Adrenal gland (tissue), 12 donors: ENCODE measurements around the gene CWF19L1. TPM values are rescaled to one million over a fixed set of nuclear protein-coding genes. Genes with fewer than 3 reads are reported as not detected.

Experiments used
- DNase-seq, 7 donors: peaks; one replicate each; pipeline ENCODE4 v3.0.0-alpha.2; 2019 to 2020
- H3K27ac ChIP-seq, 5 donors: fragments of 200-600 bp; sonication (generic) in 4 of 5; 1 replicate in 3 of 5; 2 replicates in 2 of 5; pipeline versions ENCODE4 v1.5.1 to v1.8.0; 2016 to 2020; ENCODE audit warnings: mild to moderate bottlenecking in 1 of 5
- H3K27me3 ChIP-seq: fragments of 200-600 bp; 2 replicates; pipeline ENCODE4 v1.8.0; 2021
- H3K36me3 ChIP-seq, 2 donors: fragments of 200-600 bp; replicated peaks in 1 of 2; 1 replicate in 1 of 2; 2 replicates in 1 of 2; pipeline versions ENCODE4 v1.5.1 to v1.8.0; 2018 to 2022
- H3K4me1 ChIP-seq, 2 donors: fragments of 200-600 bp; replicated peaks in 1 of 2; 1 replicate in 1 of 2; 2 replicates in 1 of 2; pipeline versions ENCODE4 v1.5.1 to v1.8.0; 2018 to 2021
- H3K4me3 ChIP-seq, 4 donors: fragments of 200-600 bp; sonication (generic) in 3 of 4; one replicate each; pipeline ENCODE4 v1.5.1; 2016 to 2018
- H3K9me3 ChIP-seq, 3 donors: fragments of 200-600 bp; sonication (generic) in 1 of 3; replicated peaks in 1 of 3; 1 replicate in 2 of 3; 2 replicates in 1 of 3; pipeline versions ENCODE4 v1.5.1 to v1.8.0; 2016 to 2021
- POLR2A ChIP-seq, 2 donors: fragments of 450-650 bp; IDR thresholded peaks; one replicate each; pipeline ENCODE4 v1.6.1; 2017; ENCODE audit warnings: antibody characterized with exemption in 2 of 2, mild to moderate bottlenecking in 2 of 2, moderate library complexity in 1 of 2
- WGBS, 4 donors: extraction: QIAGEN DNeasy Blood & Tissue Kit in 2 of 4; methylation state at CpG; one replicate each; pipeline versions ENCODE4 v1.1.5 to v1.1.7; 2013 to 2017; 5-methylcytosine and 5-hydroxymethylcytosine counted together
- intact Hi-C, 2 donors: fragments of 100-400 bp; cut with DNase I; formaldehyde crosslinking; loops; one replicate each; pipeline versions ENCODE4 v1.14.1 to v1.15.0; 2022 to 2023
- polyA plus RNA-seq, 3 donors: library from polyadenylated mRNA; stranded (reverse); fragments of 200-250 nt in 2 of 3; fragments of 350-450 nt in 1 of 3; fragmentation: Illumina TruSeq in 1 of 3; extraction: RNeasy Lipid Tissue Mini Kit (QIAGEN cat#74804) in 1 of 3; gene quantifications; one replicate each; pipeline ENCODE4 v1.2.3, GENCODE V29; 2013 to 2014
- total RNA-seq, 9 donors: library from RNA; depleted of rRNA in 4 of 9; stranded (reverse); fragments of >200 nt in 4 of 9; fragments of 120-200 nt in 1 of 9; fragmentation: NEBNext Ultra II Directional in 1 of 9; extraction: Animal tissue kit (Norgen Biotek cat#: 25700) in 1 of 9; gene quantifications; one replicate each; pipeline versions ENCODE4 v1.1.0 to v1.2.4, GENCODE V29; 2013 to 2023
- TF ChIP-seq, protein P1 (sequence below), 6 experiments: fragments of 450-650 bp in 4 of 6; fragments of 200-600 bp in 2 of 6; sonication (generic) in 1 of 6; IDR thresholded peaks; 1 replicate in 5 of 6; 2 replicates in 1 of 6; pipeline versions ENCODE4 v1.5.1 to v1.8.0; 2016 to 2021; ENCODE audit warnings: antibody characterized with exemption in 6 of 6, mild to moderate bottlenecking in 2 of 6, moderate library complexity in 1 of 6
- donor health status: healthy with polysubstance abuse.
- donor health status: Bipolar disorder and iron deficiency.
- donor health status: DM: yes; HTN: yes; CAD: no.
- donor health status: DM: no; HTN: no; CAD: no.
- donor health status: DM: no; HTN: no; CAD: no.
- donor health status: DM: yes; HTN: yes; CAD: no.

The CWF19L1 gene
- total and polyA plus RNA-seq, 12 donors, result 10.9 to 24.1 (median 15.5) TPM

DNA sequence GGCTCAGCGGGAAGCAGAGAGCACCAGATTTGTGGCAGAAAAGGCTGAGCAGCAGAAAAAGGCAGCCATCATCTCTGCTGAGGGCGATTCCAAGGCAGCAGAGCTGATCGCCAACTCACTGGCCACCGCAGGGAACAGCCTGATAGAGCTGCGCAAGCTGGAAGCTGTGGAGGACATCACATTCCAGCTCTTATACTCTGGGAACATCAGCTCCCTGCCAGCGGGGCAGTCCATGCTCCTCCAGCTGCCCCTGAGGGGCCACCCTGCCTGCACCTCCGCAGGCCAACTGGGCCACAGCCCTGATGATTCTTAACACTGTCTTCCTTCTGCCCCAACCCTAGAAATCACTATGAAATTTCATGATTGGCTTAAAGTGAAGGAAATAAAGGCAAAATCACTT is 18.6 kb downstream of the CWF19L1 start:
- intact Hi-C loops, result no loop called here
- DNase-seq, result no peak

DNA sequence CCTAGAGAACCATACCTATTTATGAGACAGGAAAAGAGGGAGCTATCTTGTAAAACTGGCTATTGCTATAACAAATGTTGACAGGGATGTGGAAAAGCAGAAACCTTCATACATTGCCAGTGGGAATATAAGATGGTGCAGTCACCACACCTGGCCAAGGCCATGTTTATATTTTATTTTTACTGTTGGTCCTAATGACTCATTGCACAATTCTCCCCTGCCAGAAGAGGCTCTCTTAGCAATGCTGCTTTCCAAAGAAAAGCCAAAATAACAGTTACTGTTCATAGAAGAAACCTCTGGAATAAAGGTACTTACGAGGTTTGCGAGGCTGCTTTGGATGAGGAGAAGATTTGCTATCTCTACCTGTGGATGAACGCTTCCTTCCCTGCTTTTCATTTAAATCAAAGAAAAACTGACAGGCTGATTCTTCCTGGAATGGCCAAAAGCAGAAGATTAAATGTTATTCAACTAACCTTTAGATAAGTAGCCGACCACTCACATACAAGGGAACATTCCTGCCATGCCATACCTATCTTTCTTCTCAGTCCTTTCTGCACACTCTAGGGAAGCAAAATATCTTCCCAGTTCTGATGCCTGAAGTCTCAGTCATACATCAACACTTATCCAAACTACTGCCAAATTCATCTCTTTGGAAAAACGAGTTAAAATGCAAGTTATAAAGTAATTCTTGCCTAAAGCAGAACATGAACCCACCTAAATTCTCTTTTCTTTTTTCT is 21.8 kb downstream of the CWF19L1 start:
- Histone ChIP-seq H3K27me3 (no peaks in the 10 kb centered on the region), H3K4me1 (no peaks in the 10 kb centered on the region), H3K4me3 (no peak overlapping the region), H3K36me3 (peaks cover 0 to 84% of the 10 kb centered on the region in 2 donors), H3K9me3 (no peaks in the 10 kb centered on the region), H3K27ac (no peak overlapping the region)
- DNase-seq, result no peak
- intact Hi-C loops, result no loop called here
- 83 to 89% (median 87%) methylated on average over 5 of the region's 5 CpGs for WGBS, 4 donors
- TF ChIP-seq POLR2A (IDR thresholded peaks at IDR 0.05), result no peak
- TF ChIP-seq, protein P1, sequence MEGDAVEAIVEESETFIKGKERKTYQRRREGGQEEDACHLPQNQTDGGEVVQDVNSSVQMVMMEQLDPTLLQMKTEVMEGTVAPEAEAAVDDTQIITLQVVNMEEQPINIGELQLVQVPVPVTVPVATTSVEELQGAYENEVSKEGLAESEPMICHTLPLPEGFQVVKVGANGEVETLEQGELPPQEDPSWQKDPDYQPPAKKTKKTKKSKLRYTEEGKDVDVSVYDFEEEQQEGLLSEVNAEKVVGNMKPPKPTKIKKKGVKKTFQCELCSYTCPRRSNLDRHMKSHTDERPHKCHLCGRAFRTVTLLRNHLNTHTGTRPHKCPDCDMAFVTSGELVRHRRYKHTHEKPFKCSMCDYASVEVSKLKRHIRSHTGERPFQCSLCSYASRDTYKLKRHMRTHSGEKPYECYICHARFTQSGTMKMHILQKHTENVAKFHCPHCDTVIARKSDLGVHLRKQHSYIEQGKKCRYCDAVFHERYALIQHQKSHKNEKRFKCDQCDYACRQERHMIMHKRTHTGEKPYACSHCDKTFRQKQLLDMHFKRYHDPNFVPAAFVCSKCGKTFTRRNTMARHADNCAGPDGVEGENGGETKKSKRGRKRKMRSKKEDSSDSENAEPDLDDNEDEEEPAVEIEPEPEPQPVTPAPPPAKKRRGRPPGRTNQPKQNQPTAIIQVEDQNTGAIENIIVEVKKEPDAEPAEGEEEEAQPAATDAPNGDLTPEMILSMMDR (IDR thresholded peaks at IDR 0.05), result no peak

More for the DNA sequence above, 18.6 kb downstream of the CWF19L1 start:
- 94 to 97% (median 96%) methylated on average over 7 of the region's 7 CpGs for WGBS, 4 donors
- no peak overlapping the region for H3K27ac ChIP-seq
- no peaks in the 10 kb centered on the region for H3K9me3 ChIP-seq
- no peak for TF ChIP-seq POLR2A (IDR thresholded peaks at IDR 0.05)
- TF ChIP-seq, protein P1 (IDR thresholded peaks at IDR 0.05), result no peak
- H3K36me3 ChIP-seq, result peaks cover 0 to 86% of the 10 kb centered on the region in 2 donors
- no peaks in the 10 kb centered on the region for H3K4me1 ChIP-seq
- H3K4me3 ChIP-seq, result no peak overlapping the region
- H3K27me3 ChIP-seq, result no peaks in the 10 kb centered on the region

DNA sequence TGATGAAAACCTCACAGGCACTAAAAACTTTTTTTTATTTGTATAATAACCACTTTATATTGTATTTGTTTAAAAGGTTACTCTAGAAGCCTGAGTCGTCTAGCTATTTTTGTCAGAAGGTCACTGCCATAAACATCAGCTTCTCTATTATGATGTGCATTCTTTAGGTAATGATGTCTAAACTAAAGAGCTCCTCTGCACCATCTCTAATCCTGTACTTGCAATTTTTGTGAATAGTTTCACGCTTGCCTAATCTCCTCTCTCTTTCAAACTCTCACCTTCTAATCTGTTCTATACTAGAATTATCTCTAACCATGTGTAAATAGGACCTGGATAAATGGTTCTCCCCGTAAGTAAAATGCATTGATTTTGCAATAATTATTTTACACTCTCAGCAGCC is 27.6 kb downstream of the CWF19L1 start:
- Histone ChIP-seq H3K4me1 (no peaks in the 10 kb centered on the region), H3K9me3 (no peaks in the 10 kb centered on the region), H3K4me3 (no peak overlapping the region), H3K27me3 (no peaks in the 10 kb centered on the region), H3K36me3 (peaks cover 0 to 86% of the 10 kb centered on the region in 2 donors), H3K27ac (no peak overlapping the region)
- 74 to 92% (median 85%) methylated on average over 3 of the region's 3 CpGs for WGBS, 4 donors
- TF ChIP-seq, protein P1 (IDR thresholded peaks at IDR 0.05), result no peak
- TF ChIP-seq POLR2A (IDR thresholded peaks at IDR 0.05), result no peak
- intact Hi-C loops, result no loop called here
- DNase-seq, result no peak

DNA sequence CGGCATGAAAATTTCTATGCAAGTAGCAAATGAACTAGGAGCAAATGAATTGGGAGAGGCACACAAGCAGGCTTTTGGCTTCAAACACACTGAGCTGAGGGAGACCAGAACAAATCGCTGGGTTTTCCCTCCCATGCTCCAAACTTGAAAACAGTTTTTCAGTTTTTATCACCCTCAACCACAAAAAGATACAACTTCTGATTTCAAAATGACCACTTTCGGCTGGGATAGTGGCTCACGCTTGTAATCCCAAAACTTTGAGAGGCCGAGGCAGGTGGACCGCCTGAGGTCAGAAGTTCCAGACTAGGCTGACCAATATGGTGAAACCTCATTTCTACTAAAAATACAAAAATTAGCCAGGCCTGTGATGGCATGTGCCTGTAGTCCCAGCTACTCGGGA is 29.0 kb downstream of the CWF19L1 start:
- Histone ChIP-seq H3K4me1 (no peaks in the 10 kb centered on the region), H3K27me3 (no peaks in the 10 kb centered on the region), H3K36me3 (peaks cover 0 to 81% of the 10 kb centered on the region in 2 donors), H3K9me3 (no peaks in the 10 kb centered on the region), H3K4me3 (no peak overlapping the region), H3K27ac (no peak overlapping the region)
- no peak for DNase-seq
- intact Hi-C loops, result no loop called here
- WGBS, 4 donors, result 94 to 96% (median 94%) methylated on average over 7 of the region's 7 CpGs
- TF ChIP-seq, protein P1 (IDR thresholded peaks at IDR 0.05), result no peak
- TF ChIP-seq POLR2A (IDR thresholded peaks at IDR 0.05), result no peak
